ENCODE measurements around the gene DUSP22.

GRCh38 chr6:256169-256568 is 36.1 kb upstream of the DUSP22 start:
- TF ChIP-seq GATA2 (IDR thresholded peaks at IDR 0.05; ENCODE audit: low read depth, low read length) (no peak), GATA3 (IDR thresholded peaks at IDR 0.05; ENCODE audit: low read depth, low read length) (no peak)

Data from SH-SY5Y (cell line).